Amniotic epithelial cell (primary cell): Measurements from ENCODE around the gene RPL23.

Source experiments
- DNase-seq: peaks from one replicate; pipeline ENCODE4 v3.0.0-alpha.2; 2010; ENCODE audit warnings: low read depth

The RPL23 gene

DNA sequence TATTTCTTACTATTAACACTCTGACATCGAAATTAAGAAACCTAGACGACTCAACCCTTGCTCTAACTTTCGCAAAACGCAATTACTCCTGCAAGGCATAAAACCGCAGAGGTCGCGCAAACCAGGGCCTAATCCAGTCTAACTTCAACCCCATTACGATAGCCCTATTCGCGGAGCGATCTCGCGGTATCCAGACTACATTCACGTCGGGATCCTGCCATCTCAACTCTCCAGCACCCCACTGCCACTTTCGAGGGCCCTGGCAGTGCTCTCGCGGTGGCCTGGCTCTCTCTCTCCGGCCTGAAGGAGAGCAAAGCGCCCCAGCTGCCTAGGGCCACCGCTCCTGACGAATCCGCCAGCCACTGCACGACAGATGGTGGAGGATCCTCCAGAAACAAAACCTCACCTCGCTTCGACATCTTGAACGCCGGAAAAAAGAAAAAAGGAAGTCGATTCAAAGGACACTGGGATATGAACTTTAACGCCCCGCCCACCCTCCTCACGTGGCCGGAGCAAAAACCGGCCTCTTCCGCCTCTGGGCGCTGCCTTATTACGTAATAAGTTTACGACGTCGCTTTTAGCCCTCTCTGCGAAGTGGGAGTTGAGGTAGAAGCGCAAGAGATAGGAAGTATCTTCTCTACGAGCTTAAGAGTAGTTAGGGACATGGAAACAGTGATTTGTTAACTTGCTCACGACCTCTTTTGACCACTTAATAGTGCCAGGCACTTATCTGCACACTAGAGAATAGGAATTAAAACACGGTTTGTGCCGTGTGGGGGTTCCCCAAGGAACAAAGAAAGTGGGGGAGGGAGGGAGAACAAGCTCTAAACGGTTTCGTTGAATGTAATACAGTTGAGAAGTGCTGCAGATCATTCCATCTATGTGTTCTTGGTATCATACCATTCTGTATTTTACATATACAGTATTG lies at the start of gene RPL23:
Gene RPL23, minus strand, starts transcription at position 430 of the 928 bp plus-strand sequence. Its CDS starts 11 bp downstream, at position 419.
- peak; percentile 97 for DNase-seq

DNA sequence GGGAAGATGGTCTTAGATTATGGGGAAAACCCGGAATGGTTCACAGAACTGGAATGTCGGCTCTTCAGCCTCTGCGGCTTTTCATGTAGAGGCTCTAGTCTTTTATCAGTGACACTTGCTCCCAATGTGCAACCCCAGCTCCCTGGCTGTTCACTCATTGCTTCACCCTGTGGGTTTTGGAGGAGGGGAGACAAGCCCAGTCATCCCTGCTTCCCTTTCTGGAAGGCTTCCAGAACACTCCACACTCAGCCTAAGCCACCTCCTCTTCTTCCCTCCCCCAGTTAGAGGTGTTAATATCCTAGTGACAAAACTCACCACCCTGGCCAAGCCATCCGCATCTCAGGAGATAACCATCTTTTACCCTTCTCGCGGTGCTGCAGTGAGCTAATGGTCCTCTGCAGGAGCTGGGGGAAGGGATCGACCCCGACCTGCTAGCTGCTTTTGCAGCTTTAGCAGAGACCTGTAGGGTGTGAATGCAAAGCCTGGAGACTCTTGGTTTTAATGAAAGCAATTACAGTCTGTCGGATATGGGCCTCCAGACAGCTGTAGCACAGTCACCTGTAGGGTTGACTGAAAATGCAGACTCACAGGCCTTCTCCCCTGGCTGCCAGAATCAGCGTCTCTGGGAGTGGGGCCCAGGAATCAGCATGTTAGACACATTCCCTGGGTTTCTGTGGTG lies 47.6 kb upstream of the RPL23 start:
- peak; percentile 100 for DNase-seq

DNA sequence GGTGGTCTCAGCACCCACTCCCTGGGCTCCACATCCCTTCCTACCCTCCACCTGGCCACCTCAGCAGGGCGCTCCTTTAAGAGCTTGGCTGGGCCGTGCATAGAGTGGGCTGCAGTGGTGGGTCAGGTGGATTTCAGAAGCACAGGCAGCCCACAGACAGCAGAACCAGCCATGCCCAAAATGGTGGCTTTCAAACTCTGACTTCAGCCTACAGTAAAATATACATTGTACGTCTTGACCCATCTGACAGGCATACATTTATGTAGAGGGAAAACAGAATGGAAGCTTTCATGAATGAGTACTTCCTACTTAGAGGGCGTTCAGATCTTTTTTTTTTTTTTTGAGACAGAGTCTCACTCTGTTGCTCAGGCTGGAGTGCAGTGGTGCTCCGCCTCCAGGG lies 45.9 kb upstream of the RPL23 start:
- no peak for DNase-seq

DNA sequence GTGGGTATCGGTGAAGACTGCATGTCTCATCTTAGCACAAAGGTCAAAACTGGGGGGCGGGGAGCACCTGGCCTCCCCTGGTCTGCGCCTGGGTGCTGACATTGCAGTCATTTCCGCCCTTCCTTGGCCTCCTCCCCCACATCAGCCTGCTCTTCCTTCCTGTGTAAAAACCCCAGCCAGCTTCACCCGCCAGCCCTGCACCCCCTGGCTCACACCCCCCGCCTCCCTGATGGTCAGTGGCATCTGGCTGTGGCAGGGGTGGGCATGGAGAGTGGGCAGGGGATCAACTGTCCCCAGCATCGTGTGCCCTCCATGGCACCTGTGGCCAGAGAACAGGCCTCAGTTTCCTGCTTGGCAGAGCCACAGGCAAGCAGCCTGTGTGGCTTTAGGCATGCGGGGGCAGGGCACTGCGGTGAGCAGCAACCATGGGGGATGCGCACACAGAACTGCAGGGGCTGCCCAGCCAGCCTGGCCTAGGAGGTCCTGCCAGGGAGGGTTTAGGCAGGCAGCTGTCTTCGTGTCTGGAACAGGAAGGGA lies 45.4 kb upstream of the RPL23 start:
- peak; percentile 53 for DNase-seq

DNA sequence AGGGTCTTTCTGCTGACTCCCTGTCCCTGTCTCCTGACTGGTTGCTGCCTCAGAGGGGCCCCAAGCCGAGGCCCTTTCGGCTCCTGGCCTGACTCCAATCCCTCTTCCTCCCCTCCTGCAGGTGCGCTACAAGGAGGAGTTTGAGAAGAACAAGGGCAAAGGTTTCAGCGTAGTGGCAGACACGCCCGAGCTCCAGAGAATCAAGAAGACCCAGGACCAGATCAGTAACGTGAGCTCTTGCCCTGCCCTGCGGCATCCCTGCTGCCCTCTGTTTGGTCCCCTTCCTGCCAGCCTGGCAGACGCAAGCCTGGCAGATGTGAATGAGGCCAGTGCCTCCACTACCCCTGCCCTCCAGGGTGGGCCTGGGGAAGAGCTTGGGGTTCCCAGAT lies 44.8 kb upstream of the RPL23 start:
- no peak for DNase-seq

DNA sequence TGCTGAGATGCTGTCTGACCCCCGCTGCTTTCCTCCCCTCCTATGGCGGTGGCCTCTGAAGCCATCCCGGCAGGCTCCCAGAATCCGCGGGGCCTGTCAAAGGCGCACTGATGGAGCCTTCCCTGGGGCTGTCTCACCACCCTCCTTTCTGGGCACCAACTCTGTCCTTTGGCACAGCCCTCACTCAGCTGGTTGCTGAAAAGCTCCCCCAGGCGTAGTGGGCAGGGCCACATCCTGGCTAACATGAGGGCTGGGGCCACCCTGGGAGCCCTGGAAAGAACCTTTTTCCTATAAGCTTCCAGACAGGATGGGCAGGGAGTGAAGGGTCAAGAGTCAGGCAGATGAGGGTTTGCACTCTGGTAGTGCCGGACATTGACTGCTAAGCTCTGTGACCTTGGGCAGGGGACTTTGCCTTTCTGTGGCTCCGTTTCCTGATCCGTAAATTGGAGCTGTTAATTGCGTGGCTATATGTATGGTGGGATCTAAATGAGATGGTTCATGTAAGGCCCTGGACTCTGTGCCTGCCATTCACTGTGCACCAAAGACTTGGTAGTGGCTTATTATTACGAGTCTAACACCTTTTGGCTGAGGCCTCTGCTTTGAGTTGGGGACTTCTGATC lies 44.3 kb upstream of the RPL23 start:
- DNase-seq = no peak

DNA sequence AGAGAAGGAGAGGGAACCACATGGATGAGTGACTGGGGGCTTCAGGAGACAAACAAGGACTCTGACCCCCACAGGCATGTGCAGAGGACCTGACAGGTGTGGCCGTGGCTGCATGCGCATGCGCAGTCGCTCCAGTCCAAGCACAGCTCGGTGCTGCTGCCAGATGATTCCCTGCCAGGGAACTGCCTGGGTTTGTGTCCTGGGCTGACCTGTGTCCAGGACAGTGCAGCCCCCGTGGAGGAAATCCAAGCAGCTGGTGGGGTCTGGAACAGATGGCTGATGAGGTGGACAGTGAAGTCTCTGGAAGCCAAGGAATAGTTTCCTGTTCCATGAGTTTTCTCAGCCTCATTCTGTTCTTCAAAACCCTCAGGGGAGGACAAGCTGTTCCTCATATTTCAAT lies 43.7 kb upstream of the RPL23 start:
- no peak for DNase-seq

DNA sequence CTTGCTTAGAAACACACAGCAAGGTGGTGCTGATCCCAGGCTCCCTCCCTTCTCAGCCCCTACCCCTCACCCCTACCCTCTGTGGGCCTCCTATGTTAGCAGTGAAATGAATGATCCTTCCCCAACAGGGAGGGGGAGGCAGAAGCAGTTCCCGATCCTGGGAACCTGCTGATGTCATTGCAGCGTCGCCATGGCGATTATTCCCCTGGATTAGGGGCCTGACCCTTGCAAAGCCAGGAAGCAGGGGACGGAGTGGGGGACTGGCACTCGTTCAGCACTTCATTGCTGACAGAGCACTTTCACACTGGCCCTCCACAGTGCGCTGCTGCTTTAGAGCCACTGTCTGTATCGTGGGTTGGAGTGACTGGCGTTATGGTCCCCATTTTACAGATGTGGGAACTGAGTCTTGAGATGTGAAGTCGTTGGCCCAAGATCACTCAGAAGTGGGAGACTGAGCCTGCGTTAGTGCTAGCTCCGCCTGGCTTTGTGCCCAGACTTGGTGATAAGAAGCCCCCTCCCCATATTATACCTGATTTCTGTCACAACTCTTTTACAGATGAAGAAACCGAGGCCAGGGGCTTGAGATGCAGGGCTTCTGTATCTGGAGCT lies 42.9 kb upstream of the RPL23 start:
- peak; percentile 28 for DNase-seq

DNA sequence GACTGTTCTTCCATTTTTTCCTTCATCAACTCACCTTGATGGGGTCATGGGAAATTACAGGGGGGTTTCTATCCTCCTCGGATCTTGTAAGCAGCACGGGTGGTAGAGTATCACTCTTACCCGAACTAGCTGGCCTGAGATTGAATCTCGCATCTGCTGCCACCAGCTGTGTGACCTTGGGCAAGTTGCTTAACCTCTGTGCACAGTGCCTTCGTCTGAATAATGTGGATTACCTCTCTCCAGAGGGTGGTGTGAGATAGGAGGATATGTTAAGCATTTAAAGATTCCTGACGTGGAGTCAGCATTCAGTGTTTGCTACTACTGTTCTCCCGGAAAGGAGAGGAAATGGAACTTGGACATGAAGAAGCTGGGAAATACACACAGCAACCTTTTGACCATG lies 40.8 kb upstream of the RPL23 start:
- DNase-seq = peak; percentile 58

DNA sequence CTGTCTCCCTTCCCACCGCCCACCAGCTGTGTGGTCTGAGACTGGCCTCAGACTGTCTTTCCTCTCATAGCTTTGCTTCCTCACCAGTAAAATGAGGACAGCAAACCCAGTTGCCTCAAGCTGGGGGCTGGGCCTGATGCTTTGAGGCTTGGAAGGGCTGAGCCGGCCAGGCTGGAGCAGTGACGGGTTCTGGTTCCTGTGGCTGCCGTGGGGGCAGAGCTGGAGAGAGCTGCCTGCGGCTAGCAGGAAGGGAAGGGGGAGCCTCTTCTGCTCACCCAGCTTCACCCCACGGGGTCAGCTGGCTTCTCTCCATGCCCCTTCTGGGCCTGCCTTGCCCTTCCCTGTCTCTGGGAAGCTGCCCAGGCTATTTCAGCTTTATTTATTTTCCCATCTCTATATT lies 40.1 kb upstream of the RPL23 start:
- peak; percentile 81 for DNase-seq

DNA sequence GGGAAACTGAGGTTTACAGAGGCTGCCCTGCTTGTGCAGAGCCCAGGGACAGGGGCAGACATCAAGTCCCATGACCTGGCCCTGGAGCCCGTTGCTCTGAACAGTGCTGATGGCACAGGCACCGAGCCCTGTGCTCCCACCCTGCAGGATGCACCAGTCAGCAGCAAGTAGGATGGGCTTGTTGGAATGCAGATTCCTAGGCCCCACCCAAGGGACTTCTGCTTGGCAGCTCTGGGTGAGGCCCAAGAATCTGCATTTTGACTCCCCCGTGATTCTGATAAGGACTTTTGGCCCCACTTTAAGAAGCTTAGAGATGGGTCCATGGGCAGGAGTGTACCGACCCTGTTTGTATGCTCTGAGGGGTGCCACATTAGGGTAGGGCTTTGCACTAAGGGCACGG lies 39.6 kb upstream of the RPL23 start:
- peak; percentile 29 for DNase-seq

DNA sequence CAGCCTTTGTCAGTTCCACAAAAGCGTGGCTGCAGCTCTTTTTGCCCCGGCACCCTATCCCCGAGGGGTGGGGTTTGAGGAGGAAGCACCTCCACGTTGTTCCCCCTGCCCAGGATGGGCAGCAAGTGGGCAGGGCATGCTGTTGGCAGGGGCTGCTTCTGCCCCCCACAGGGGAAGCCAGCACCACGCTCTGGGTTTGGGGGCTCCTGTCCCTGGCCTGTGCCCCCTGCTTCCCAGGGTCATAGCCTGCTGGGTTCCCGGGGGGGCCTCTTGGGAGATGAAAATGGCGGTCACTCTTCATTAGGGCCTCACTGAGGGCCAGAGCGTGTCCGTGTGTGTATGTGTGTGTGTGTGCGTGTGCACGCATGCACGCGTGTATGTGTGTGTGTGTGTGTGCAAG lies 39.1 kb upstream of the RPL23 start:
- DNase-seq = no peak

DNA sequence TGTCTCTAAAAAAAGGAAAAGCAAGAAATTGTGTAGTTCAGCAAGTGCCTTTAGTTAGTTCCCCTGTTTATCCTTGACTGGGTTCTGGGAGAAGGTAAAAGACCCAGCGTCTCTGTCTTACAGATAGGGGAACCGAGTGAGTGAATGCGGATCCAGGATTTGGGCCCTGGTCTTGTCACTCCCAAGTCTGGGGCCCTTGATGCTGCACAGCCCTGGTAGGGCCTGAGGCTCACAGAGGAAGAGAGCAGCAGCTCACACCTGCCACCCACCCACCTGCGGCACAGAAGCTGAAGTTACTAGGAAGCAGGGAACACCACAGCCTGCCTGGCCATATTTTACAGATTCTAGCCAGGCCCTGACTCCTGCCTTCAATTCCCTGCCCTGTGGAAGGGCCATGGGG lies 38.6 kb upstream of the RPL23 start:
- no peak for DNase-seq

DNA sequence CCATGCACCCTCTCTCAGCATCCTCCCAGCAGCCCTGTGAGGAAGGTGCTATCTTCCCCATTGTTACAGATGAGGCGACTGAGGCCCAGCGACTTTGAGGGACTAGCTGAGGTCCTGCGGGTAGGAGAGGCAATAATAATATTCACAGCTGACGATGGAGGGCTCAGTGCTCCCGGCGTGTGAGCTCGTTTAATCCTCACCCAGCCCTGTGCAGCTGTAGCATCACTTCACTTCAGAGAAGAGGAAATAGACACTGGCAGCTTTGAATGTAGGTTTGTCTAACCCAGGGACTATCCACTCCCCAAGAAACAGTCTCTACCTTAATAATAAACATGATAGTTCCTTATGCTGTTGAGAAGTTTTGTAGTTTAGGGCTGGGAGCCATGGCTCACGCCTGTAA lies 37.9 kb upstream of the RPL23 start:
- DNase-seq = no peak

DNA sequence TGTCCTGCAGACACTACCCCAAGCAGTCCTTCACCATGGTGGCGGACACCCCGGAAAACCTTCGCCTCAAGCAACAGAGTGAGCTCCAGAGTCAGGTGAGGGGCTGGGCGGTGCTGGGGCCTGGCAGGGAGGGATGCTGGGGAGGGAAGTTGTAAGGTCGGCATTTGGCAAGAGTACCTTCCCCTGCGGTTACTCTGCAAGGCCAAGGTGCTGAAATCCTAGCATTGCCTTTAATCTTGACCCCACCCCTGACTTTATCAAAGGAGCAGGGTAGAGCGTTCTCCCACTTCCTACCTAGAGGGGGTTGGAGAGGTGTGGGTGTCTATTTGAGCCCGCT lies 36.9 kb upstream of the RPL23 start:
- DNase-seq = no peak

DNA sequence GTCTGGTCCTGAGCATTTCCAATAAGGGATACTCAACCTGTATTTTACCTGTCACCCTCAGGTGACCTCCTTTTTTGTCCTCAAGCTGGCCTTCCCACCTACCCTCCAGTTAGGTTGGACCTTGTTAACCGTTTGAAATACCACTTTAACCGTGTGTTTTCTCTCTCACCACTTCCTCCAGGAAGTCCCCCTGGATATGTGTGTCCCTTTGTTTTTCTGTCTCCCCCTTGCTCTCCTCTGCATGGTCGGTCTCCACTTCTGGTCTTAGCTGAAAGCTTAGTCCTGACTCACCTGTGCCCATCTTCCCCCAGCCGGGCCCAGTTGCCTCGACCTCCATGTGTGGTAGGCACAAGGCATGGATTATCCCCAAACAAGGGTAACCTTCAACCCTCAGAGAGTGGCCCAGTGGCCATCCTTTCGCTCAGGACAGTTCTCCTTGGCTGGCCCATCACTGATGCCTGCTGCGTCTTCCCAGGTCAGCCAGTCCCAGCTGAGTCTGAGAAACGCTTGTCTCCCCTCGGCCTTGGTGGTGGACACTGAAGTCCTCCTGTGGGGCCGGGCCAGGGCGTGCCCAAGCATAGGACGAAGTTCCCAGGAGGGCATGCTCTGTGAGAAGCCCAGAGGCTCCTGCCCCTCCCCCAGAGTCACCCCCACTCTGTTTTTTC lies 36.4 kb upstream of the RPL23 start:
- DNase-seq = no peak

DNA sequence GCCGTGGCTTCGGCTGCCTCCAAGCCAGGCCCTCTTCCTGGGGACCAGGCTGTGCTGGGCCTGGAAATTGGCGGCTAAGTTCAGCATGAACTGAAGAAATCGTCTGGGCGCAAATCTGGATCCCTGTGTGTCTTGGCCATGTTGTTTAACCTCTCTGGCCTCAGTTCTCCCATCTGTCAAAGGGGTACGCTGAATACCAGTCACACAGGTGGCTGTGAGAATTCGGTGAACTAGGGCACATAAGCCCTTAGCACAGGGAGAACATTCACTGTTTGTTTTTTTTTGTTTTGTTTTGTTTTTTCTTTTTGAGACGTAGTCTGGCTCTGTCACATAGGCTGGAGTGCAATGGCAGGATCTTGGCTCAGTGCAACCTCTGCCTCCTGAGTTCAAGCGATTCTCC lies 35.3 kb upstream of the RPL23 start:
- no peak for DNase-seq

DNA sequence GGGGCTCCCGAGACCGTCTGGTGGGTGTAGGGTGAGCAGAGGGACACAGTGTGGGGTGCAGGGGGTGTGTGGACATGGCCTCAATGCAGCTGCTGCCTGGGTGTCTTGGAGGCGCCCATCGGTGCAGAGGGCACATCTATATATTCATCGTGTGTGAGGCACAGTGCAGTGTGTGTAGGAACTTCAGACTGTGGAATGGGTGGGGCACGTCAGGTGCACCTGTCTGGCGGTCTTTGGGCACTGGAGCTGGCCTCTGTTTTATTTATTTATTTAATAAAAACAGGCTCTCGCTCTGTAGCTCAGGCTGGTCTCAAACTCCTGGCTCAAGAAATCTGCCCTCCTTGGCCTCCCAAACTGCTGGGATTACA lies 33.1 kb upstream of the RPL23 start:
- no peak for DNase-seq

DNA sequence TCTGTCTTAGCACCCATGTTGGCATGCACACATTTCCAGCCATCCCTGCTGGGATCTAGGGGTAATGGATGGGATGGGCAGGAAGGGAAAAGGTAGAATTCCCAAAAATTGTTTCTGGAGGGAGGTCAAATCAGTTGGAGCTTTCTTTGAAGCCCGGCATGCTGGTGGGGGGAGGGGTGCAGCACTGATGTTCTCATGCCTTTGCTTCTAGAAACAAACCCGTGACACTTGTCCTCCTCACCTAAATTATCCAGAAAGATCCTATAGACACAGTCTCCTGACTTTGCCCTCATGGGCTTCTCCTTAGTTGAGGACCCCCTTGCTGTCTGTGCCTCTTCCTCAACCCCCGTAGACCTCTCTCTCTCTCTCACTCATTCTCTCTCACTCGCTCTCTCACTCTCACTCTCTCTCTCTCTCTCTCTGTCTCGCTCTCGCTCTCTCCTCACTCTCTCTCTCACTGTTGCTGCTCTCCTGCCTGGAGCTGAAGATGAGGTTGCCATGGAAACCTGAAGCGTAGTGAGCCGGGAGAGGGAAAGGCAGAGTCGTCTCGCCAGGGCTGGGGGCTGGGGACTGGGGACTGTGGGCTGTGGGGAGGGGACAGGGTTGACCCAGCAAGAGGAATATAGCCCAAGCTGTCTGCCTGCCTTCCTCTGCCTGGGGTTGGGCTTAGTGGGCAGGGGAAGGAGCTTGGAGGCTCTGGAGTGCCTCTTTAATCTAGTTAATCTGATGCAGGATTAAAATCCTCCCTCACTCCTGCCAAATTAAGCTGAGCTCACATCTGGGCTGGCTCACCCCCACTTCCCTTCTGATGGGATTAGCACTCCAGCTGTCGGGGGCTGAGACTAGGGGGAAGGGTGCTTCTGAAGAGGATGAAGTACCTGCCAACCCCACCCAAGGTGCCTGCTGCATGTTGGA lies 32.5 kb upstream of the RPL23 start:
- peak; percentile 71 for DNase-seq

DNA sequence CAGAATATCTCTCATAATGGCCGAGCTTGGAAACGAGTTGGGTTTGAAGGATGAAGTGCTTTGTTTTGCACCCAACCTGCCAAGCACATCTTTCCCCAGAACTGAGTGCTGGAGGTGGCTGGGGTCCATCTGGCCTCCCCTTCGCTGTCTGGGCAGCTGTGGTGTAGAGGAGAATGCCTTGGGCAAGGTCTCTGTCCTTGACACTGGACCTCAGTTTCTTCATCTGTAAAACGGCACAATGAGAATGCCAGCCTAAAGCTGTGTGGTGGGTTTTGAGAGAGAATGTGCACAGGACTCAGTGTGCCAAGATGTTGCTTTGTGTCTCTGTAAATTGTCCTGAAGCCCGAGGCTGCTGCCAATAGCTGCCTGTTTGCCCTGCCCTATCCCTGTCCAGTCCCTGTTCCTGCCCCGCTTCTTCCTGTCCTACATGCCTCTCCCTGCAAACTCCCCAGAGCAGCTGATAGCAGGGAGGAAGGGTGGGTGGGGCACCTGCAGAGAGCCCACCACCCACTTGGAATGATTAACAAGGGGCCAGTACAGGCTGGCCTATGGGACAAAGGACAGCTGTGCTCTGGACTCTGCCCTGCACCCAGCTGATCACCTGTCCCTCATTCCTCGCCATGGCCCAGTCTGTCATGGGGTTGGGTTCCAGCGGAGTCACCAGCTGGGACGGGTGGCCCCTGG lies 31.7 kb upstream of the RPL23 start:
- DNase-seq = no peak
